GM18517 (cell line): ENCODE measurements around the gene EIPR1.

ENCODE experiments used
- ATAC-seq: cut with Tn5 transposase; IDR thresholded peaks from one replicate; pipeline ENCODE4 v1.9.1; 2021; ENCODE audit warnings: mild to moderate bottlenecking, moderate library complexity; ENCODE audit not compliant: unreplicated experiment

EIPR1 gene

DNA sequence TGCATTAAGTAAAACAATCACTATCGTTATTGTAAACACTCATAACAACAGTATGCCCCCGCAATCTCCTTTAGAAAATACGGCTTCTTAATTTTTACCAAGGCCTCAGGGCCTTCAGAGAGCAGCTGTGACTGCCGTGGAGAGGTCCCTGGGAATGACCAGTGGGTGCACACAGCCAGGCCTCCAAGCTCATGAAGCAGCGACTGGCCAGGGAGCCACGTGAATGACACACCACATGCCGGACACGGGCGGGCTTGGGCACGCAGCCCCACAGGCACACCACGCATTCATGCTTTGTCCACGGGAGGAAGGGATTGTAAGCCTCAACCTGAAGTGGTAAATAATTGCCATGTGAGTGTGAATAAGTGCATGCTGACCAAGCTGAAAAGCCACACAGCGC is 121.0 kb downstream of the EIPR1 start:
- no peak for ATAC-seq

- no peak for ATAC-seq
Measured at GRCh38 chr2:3256157-3256556, 121.5 kb downstream of the EIPR1 start.

DNA sequence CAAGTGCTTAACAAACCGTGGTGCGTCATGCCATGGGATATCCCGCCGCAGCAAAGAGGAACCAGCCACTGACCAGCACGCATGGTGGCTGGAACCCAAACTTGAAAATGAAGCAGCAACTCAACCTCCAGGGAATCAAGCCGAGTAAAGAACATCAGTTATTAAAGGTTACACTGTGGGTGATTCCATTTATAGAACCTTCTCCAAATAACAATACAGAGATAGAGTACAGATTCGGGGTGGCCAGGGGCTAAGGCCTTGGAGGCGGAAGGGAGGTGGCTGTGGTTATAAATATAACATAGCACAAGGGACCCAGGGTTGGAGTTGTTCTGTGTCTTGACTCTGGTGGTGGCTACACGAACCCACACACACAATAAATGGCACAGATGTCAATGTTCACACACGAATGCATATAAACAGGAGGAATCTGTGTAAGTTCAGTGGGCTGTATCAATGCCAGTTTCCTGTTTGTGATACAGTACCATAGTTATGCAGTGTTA is 123.1 kb downstream of the EIPR1 start:
- ATAC-seq: peak; percentile 54

- ATAC-seq: no peak
Measured at GRCh38 chr2:3253913-3254441, 123.6 kb downstream of the EIPR1 start.

GRCh38 chr2:3251946-3252345 is 125.7 kb downstream of the EIPR1 start:
- ATAC-seq: no peak

DNA sequence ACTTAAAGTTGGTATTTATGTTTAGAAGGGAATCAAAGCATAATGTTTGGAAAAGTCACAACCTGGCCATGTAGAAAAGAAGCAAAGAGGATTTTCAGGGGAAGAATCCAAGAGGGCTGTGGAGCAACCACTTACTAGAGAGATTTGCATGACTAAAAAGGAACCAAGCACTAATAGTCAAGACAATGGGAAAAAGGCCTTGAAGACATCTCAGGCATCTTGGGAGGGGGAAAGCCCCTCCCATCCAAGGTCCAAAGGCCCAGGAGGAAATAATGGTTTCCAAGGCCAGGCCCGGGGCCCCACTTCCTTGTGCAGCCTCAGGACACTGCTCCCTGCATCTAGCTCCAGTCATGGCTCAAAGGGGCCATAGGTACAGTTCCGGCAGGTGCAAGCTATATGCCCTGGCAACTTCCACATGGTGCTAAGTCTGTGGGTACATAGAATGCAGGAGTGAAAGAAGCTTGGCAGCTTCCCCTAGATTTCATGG is 128.1 kb downstream of the EIPR1 start:
- ATAC-seq: no peak

- no peak for ATAC-seq
Measured at GRCh38 chr2:3248754-3249475, 128.7 kb downstream of the EIPR1 start.

DNA sequence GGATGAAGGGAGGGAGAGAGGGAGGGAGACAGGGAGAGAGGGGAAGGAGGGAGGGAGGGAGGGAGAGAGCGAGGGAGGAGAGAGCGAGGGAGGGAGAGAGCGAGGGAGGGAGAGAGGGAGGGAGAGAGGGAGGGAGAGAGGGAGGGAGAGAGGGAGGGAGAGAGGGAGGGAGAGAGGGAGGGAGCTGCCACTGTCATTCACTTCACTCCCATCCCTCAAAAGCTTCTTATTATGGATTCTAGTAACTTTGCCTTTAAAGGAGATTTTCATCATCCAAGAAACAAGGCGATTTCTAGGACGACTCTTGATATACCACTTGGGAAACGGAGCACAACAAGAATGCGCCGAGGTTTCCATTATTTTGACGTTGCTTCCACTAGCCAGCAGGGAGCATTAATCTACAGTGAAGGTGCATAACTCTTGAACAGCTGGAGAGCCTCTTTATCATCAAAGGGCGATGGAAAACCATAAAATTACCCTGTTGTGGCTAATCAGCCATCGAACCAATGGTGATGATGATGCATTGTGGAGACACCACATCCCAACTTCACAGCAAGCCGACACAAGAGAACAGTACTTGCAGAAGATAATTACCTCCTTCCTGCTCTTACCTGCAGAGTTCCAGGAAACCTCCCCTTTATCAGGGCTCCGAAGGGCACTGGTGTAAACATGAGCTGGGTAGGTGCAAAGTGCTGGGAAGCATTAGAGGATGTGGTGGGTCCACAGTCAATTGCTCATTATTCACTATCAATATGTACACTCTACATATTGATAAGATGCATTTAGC is 130.5 kb downstream of the EIPR1 start:
- ATAC-seq: no peak

DNA sequence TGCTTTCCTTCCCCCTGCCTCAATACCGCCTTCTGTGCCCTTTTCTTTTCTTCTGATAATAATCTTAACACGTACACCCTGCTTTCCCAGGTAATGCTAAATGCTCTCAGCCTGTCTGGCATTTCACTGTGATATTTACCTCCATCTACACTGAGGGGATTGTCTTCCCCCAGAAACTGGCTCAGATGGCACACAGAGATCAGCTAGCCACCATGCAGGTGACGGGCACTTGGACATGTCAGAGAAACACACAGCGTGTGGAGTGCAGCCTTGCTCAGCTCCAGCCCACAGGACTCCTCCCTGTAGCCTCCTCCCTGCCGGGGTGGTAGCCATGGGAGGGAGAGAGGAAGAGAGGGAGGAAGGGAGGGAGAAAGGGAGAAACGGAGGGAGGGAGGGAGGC is 131.2 kb downstream of the EIPR1 start:
- no peak for ATAC-seq

GRCh38 chr2:3244486-3244885 is 133.1 kb downstream of the EIPR1 start:
- ATAC-seq: no peak

- no peak for ATAC-seq
Measured at GRCh38 chr2:3243804-3244203, 133.8 kb downstream of the EIPR1 start.

- peak; percentile 68 for ATAC-seq
Measured at GRCh38 chr2:3242747-3243369, 134.8 kb downstream of the EIPR1 start.

DNA sequence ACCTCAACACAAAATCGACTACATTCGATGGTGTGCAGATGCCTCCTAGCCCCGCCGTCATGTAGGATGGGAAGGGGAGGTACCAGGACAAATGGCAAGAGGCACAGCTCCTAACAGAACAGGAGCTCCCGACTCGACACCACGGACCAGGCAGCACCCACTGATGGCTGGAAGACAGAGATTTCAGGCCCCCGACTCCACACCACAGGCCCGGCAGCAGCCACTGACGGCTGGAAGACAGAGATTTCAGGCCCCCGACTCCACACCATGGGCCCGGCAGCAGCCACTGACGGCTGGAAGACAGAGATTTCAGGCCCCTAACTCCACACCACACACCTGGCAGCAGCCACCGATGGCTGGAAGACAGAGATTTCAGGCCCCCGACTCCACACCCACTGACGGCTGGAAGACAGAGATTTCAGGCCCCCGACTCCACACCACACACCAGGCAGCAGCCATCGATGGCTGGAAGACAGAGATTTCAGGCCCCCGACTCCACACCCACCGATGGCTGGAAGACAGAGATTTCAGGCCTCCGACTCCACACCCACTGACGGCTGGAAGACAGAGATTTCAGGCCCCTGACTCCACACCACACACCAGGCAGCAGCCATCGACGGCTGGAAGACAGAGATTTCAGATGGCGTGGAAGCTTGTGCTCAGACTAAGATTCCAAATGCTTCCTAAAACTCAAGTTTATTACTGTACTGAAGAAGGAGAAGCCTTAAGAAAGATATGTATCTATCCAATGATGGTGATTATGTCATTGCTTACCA is 135.5 kb downstream of the EIPR1 start:
- peak; percentile 10 for ATAC-seq

DNA sequence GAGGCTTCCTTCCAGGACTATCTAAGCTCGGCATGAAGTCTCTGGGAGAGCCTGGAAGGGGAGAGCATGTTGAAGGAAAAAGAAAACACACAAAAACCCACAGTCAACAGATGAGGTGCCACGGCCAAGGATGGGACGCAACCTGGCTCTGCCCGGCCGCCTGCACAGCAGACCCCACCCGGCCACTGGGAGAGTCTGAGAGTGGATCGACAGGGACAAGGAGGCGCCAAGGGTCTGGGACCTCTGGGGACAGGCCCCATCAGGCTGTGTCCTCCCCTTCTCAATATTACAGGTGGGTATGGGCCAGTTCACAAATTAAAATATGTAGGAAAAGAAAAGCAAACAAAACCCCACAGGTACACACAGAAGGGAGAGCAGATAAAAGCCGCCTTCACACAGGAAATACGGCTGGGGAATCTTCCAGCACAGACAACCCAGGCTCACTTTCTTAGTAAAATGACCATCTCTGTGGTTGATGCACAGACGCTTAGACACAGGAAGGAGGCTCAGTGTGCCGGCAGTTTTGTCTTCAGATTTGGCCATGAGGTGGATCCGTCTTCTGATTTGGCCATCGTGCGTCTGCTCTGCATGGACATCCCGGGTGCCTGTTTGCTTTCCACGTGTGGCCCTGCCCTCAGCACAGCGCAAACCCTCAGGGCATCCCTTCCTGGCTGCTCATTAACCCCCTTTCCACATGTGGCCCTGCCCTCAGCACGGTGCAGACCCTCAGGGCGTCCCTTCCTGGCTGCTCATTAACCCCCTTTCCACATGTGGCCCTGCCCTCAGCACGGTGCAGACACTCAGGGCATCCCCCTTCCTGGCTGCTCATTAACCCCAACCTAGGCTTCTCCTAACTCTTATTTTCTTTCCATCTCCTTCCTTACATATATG is 138.4 kb downstream of the EIPR1 start:
- peak; percentile 62 for ATAC-seq

DNA sequence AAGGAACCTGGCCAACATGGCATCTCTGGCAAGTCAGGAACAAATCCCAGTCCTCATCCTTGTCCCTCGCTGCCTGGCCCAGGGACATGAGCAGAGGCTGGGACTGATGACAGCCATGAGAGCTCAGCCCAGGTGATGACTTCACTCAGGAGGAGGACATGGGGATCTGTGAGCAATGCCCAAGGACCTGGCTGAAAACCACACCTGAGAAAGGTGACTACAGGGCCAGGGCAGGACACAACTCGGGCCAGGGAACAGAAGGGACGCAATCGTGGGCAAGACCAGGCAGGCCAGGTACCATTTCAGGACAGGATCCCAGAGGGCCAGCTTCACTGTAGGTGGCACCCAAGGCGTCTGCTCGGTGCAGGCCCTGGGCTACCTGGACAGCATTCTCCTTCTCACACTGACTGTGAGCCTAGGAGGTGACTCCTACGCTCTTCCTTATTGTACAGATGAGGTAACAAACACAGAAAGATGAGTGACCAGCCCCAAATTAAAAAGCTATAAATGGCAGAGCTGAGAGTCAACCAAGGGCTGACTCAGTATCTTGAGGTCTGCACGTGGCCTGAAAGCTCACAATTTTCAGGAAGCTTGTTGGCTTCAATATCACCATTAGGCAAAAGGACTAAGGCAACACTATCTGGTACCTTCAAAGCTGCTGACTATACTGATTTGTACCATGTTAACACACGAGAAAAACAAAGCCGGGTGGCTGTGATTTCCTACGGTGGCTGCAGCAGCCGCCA is 141.1 kb downstream of the EIPR1 start:
- ATAC-seq: no peak

GRCh38 chr2:3233877-3234276 is 143.7 kb downstream of the EIPR1 start:
- ATAC-seq: no peak

GRCh38 chr2:3229221-3229620 is 148.4 kb downstream of the EIPR1 start:
- ATAC-seq: no peak

- no peak for ATAC-seq
Measured at GRCh38 chr2:3224681-3225080, 152.9 kb downstream of the EIPR1 start.
